ENCODE results near the gene ITIH2.

- TF ChIP-seq, protein P1, sequence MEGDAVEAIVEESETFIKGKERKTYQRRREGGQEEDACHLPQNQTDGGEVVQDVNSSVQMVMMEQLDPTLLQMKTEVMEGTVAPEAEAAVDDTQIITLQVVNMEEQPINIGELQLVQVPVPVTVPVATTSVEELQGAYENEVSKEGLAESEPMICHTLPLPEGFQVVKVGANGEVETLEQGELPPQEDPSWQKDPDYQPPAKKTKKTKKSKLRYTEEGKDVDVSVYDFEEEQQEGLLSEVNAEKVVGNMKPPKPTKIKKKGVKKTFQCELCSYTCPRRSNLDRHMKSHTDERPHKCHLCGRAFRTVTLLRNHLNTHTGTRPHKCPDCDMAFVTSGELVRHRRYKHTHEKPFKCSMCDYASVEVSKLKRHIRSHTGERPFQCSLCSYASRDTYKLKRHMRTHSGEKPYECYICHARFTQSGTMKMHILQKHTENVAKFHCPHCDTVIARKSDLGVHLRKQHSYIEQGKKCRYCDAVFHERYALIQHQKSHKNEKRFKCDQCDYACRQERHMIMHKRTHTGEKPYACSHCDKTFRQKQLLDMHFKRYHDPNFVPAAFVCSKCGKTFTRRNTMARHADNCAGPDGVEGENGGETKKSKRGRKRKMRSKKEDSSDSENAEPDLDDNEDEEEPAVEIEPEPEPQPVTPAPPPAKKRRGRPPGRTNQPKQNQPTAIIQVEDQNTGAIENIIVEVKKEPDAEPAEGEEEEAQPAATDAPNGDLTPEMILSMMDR (IDR thresholded peaks at IDR 0.05), result no peak
- TF ChIP-seq POLR2A (IDR thresholded peaks at IDR 0.05), result no peak
These were observed 13.5 kb upstream of the ITIH2 start for GRCh38 chr10:7689591-7689990.
